CD4-positive, alpha-beta memory T cell (primary cell): ENCODE data around the gene STK11. TPM values are rescaled to one million over a fixed set of nuclear protein-coding genes. Genes with fewer than 3 reads are reported as not detected.

Experiments used
- CTCF ChIA-PET: fragments of 350-600 bp; sonication (Branson Sonifier 250); formaldehyde crosslinking; loops from one replicate; lab custom pipeline; 2021; ENCODE audit warnings: inconsistent platforms; ENCODE audit not compliant: partially characterized antibody; lab: Charles Lee
- POLR2A ChIA-PET: fragments of 350-600 bp; sonication (Branson Sonifier 250); formaldehyde crosslinking; loops from one replicate; lab custom pipeline; 2021; ENCODE audit not compliant: partially characterized antibody; lab: Charles Lee
- DNase-seq, 5 donors: peaks; one replicate each; pipeline versions ENCODE4 v3.0.0 to v3.0.0-alpha.2; 2020 to 2022; ENCODE audit warnings: mixed read lengths in 1 of 5
- H3K27ac ChIP-seq: one replicate; pipeline ENCODE4 v1.7.0; 2013; ENCODE audit warnings: low read depth, low read length
- H3K27me3 ChIP-seq: 2 replicates; pipeline ENCODE4 v1.7.0; 2013; ENCODE audit warnings: mild to moderate bottlenecking, low read length, moderate library complexity; ENCODE audit not compliant: insufficient read depth
- H3K36me3 ChIP-seq: 2 replicates; pipeline ENCODE4 v1.7.0; 2013; ENCODE audit warnings: mild to moderate bottlenecking, low read length, moderate library complexity; ENCODE audit not compliant: insufficient read depth
- H3K4me1 ChIP-seq: 2 replicates; pipeline ENCODE4 v1.7.0; 2013; ENCODE audit warnings: mild to moderate bottlenecking, low read length, moderate library complexity; ENCODE audit not compliant: insufficient read depth
- H3K4me3 ChIP-seq, 2 donors: one replicate each; pipeline ENCODE4 v1.7.0; 2013; ENCODE audit warnings: low read length in 2 of 2, mild to moderate bottlenecking in 1 of 2
- H3K9me3 ChIP-seq, 2 donors: one replicate each; pipeline ENCODE4 v1.7.0; 2013; ENCODE audit warnings: low read length in 2 of 2, control low read depth in 1 of 2; ENCODE audit not compliant: control insufficient read depth in 1 of 2
- H3K27ac Mint-ChIP-seq, 7 donors: one replicate each; pipeline ENCODE4 v1.8.0; 2020 to 2021; ENCODE audit warnings: mixed read lengths in 7 of 7, mild to moderate bottlenecking in 6 of 7, inconsistent platforms in 3 of 7, moderate library complexity in 3 of 7
- H3K27me3 Mint-ChIP-seq, 2 donors: one replicate each; pipeline ENCODE4 v1.8.0; 2020 to 2021; ENCODE audit warnings: mixed read lengths in 2 of 2
- H3K36me3 Mint-ChIP-seq, 2 donors: one replicate each; pipeline ENCODE4 v1.8.0; 2020 to 2021; ENCODE audit warnings: mixed read lengths in 2 of 2, inconsistent platforms in 1 of 2, mild to moderate bottlenecking in 1 of 2
- H3K4me1 Mint-ChIP-seq, 4 donors: one replicate each; pipeline ENCODE4 v1.8.0; 2020 to 2021; ENCODE audit warnings: mixed read lengths in 4 of 4, mild to moderate bottlenecking in 1 of 4
- H3K4me3 Mint-ChIP-seq, 8 donors: one replicate each; pipeline ENCODE4 v1.8.0; 2020 to 2021; ENCODE audit warnings: mixed read lengths in 8 of 8, mild to moderate bottlenecking in 7 of 8, moderate library complexity in 6 of 8, inconsistent platforms in 3 of 8
- H3K9me3 Mint-ChIP-seq, 8 donors: one replicate each; pipeline ENCODE4 v1.8.0; 2020 to 2021; ENCODE audit warnings: mixed read lengths in 8 of 8, mild to moderate bottlenecking in 5 of 8, inconsistent platforms in 3 of 8, moderate library complexity in 1 of 8
- intact Hi-C: fragments of 100-400 bp; cut with micrococcal nuclease; formaldehyde crosslinking; loops from one replicate; pipeline ENCODE4 v1.15.1; 2023
- polyA plus RNA-seq, 2 donors: library from polyadenylated mRNA; unstranded; fragments of 300-500 nt; fragmentation: Illumina TruSeq; gene quantifications; one replicate each; pipeline ENCODE4 v1.2.3, GENCODE V29; 2021
- total RNA-seq, 2 experiments: library from RNA; stranded (reverse); gene quantifications; one replicate each; pipeline ENCODE4 v1.2.3, GENCODE V29; 2021

STK11 gene
- total and polyA plus RNA-seq, 4 experiments from 2014 or later: 11.0 to 114 (median 77.6) TPM

- Histone ChIP-seq H3K4me3 (no peak overlapping the region), H3K4me1 (no peaks in the 10 kb centered on the region), H3K27me3 (no peaks in the 10 kb centered on the region), H3K36me3 (peaks cover 15% of the 10 kb centered on the region), H3K9me3 (no peaks in the 10 kb centered on the region), H3K27ac (no peak overlapping the region)
- ChIA-PET POLR2A (interaction anchor here (1.4 kb wide), 1 partner anchor 44 kb away, joined by 6 read pairs; the partner anchor contains the start of gene CIRBP), CTCF (no interaction called here)
- no peaks in the 10 kb centered on the region for H3K4me1 Mint-ChIP-seq
- H3K9me3 Mint-ChIP-seq: no peaks in the 10 kb centered on the region
- intact Hi-C loops: no loop called here
- H3K27me3 Mint-ChIP-seq: no peaks in the 10 kb centered on the region
- no peak overlapping the region for H3K27ac Mint-ChIP-seq
- peaks cover 0 to 8% of the 10 kb centered on the region in 2 donors for H3K36me3 Mint-ChIP-seq
- no peak for DNase-seq
- H3K4me3 Mint-ChIP-seq: no peak overlapping the region
These were observed 19.3 kb downstream of the STK11 start for GRCh38 chr19:1224847-1225246.

- no peaks in the 10 kb centered on the region for H3K4me1 ChIP-seq
- no peaks in the 10 kb centered on the region for H3K27me3 ChIP-seq
- peaks cover 13% of the 10 kb centered on the region for H3K36me3 ChIP-seq
- no peak overlapping the region for H3K27ac ChIP-seq
- H3K4me3 ChIP-seq: no peak overlapping the region
- no peak for DNase-seq
- peaks cover 0 to 8% of the 10 kb centered on the region in 2 donors for H3K36me3 Mint-ChIP-seq
- H3K27ac Mint-ChIP-seq: no peak overlapping the region
- no peaks in the 10 kb centered on the region for H3K4me1 Mint-ChIP-seq
- H3K9me3 Mint-ChIP-seq: no peaks in the 10 kb centered on the region
- no peaks in the 10 kb centered on the region for H3K9me3 ChIP-seq
- H3K4me3 Mint-ChIP-seq: no peak overlapping the region
- POLR2A ChIA-PET: interaction anchor here (1.4 kb wide), 1 partner anchor 44 kb away, joined by 6 read pairs; the partner anchor contains the start of gene CIRBP
- CTCF ChIA-PET: interaction anchor here (0.5 kb wide), 1 partner anchor 659 kb away, joined by 3 read pairs; no protein-coding TSS in a partner anchor
- intact Hi-C loops: no loop called here
- H3K27me3 Mint-ChIP-seq: no peaks in the 10 kb centered on the region
These were observed 20.1 kb downstream of the STK11 start for GRCh38 chr19:1225440-1226226.

DNA sequence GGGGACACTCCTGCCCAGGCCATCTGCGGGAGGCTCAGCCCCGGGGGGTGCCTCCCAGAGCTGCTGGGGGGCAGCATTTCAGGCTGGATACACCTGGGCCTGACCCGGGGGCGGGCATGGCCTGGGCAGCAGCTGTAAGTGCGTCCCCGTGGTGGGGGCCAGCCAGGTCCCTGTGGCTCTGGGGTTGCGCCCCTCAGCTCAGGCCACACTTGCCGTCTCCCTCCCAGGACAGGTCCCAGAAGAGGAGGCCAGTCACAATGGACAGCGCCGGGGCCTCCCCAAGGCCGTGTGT, 20.6 kb downstream of the STK11 start:
- ChIA-PET POLR2A (interaction anchor here (1.4 kb wide), 1 partner anchor 43 kb away, joined by 6 read pairs; the partner anchor contains the start of gene CIRBP), CTCF (no interaction called here)
- Mint-ChIP-seq H3K27me3 (no peaks in the 10 kb centered on the region), H3K36me3 (peaks cover 0 to 5% of the 10 kb centered on the region in 2 donors), H3K4me1 (no peaks in the 10 kb centered on the region), H3K4me3 (no peak overlapping the region), H3K9me3 (no peaks in the 10 kb centered on the region), H3K27ac (no peak overlapping the region)
- no peak overlapping the region for H3K4me3 ChIP-seq
- intact Hi-C loops: no loop called here
- DNase-seq: no peak
- no peaks in the 10 kb centered on the region for H3K4me1 ChIP-seq
- no peak overlapping the region for H3K27ac ChIP-seq
- no peaks in the 10 kb centered on the region for H3K27me3 ChIP-seq
- H3K9me3 ChIP-seq: no peaks in the 10 kb centered on the region
- peaks cover 8% of the 10 kb centered on the region for H3K36me3 ChIP-seq

- ChIA-PET POLR2A (no interaction called here), CTCF (no interaction called here)
- H3K9me3 Mint-ChIP-seq: no peaks in the 10 kb centered on the region
- H3K36me3 ChIP-seq: peaks cover 2% of the 10 kb centered on the region
- H3K27ac Mint-ChIP-seq: no peak overlapping the region
- intact Hi-C loops: no loop called here
- no peaks in the 10 kb centered on the region for H3K27me3 ChIP-seq
- no peaks in the 10 kb centered on the region for H3K4me1 ChIP-seq
- H3K27ac ChIP-seq: no peak overlapping the region
- no peak for DNase-seq
- H3K27me3 Mint-ChIP-seq: no peaks in the 10 kb centered on the region
- H3K9me3 ChIP-seq: no peaks in the 10 kb centered on the region
- H3K36me3 Mint-ChIP-seq: peaks cover 0 to 5% of the 10 kb centered on the region in 2 donors
- no peak overlapping the region for H3K4me3 Mint-ChIP-seq
- no peaks in the 10 kb centered on the region for H3K4me1 Mint-ChIP-seq
- no peak overlapping the region for H3K4me3 ChIP-seq
These were observed 21.1 kb downstream of the STK11 start for GRCh38 chr19:1226522-1227303.

DNA sequence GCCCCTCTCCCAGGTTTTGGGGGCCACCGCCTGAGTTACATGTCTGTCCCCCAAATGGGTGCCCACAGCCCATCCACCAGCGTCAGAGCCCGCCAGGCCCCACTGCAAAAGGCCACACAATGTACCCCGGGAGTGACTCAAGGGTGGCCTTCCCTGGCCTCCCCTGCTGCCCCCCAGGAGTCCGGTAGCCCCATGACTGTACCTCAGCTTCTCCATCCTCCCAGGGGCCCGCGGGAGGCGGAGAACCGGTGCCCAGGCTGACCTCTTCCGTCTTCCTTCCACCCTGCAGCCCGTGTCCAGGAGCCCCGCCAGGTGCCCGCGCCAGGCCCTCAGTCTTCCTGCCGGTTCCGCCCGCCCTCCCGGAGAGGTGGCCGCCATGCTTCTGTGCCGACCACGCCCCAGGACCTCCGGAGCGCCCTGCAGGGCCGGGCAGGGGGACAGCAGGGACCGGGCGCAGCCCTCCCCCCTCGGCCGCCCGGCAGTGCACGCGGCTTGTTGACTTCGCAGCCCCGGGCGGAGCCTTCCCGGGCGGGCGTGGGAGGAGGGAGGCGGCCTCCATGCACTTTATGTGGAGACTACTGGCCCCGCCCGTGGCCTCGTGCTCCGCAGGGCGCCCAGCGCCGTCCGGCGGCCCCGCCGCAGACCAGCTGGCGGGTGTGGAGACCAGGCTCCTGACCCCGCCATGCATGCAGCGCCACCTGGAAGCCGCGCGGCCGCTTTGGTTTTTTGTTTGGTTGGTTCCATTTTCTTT, 21.9 kb downstream of the STK11 start:
- Histone ChIP-seq H3K36me3 (no peaks in the 10 kb centered on the region), H3K4me1 (no peaks in the 10 kb centered on the region), H3K4me3 (no peak overlapping the region), H3K9me3 (no peaks in the 10 kb centered on the region), H3K27ac (no peak overlapping the region), H3K27me3 (no peaks in the 10 kb centered on the region)
- Mint-ChIP-seq H3K27me3 (no peaks in the 10 kb centered on the region), H3K9me3 (no peaks in the 10 kb centered on the region), H3K4me3 (no peak overlapping the region), H3K27ac (no peak overlapping the region), H3K4me1 (peaks cover 0 to 4% (median 0%) of the 10 kb centered on the region in 4 donors), H3K36me3 (peaks cover 0 to 5% of the 10 kb centered on the region in 2 donors)
- no peak for DNase-seq
- ChIA-PET CTCF (no interaction called here), POLR2A (no interaction called here)
- intact Hi-C loops: no loop called here

- Mint-ChIP-seq H3K4me3 (no peak overlapping the region), H3K27me3 (no peaks in the 10 kb centered on the region), H3K4me1 (peaks cover 0 to 4% (median 0%) of the 10 kb centered on the region in 4 donors), H3K27ac (no peak overlapping the region), H3K9me3 (no peaks in the 10 kb centered on the region), H3K36me3 (peaks cover 0 to 3% of the 10 kb centered on the region in 2 donors)
- H3K9me3 ChIP-seq: no peaks in the 10 kb centered on the region
- POLR2A ChIA-PET: no interaction called here
- DNase-seq: no peak
- no peak overlapping the region for H3K4me3 ChIP-seq
- H3K36me3 ChIP-seq: no peaks in the 10 kb centered on the region
- H3K4me1 ChIP-seq: no peaks in the 10 kb centered on the region
- intact Hi-C loops: no loop called here
- H3K27ac ChIP-seq: no peak overlapping the region
- CTCF ChIA-PET: no interaction called here
- H3K27me3 ChIP-seq: no peaks in the 10 kb centered on the region
These were observed 22.8 kb downstream of the STK11 start for GRCh38 chr19:1228161-1228957.
